HT1080 (cell line): ENCODE measurements around the gene COX5A. TPM values are rescaled to one million over a fixed set of nuclear protein-coding genes. Genes with fewer than 3 reads are reported as not detected.

Experiments
- DNase-seq: peaks from one replicate; pipeline ENCODE4 v3.0.0-alpha.2; 2015; ENCODE audit warnings: low read depth
- small RNA-seq: library from RNA; depleted of rRNA; stranded (forward); fragments of <200 nt; gene quantifications from one replicate; pipeline ENCODE3, GENCODE V24; 2014
- total RNA-seq: library from RNA; depleted of rRNA; stranded (reverse); fragments of >200 nt; shearing (Covaris generic); gene quantifications from 2 replicates; pipeline ENCODE4 v1.2.3, GENCODE V29; 2014; rRNA removed

Gene COX5A
- total RNA-seq, 1 experiment from 2014 or later: 162 TPM

GRCh38 chr15:74873036-74873755 lies 64.7 kb downstream of the COX5A start, which contains the start of gene SCAMP2:
TSS of gene SCAMP2 (minus strand) at chr15:74873365. CDS start at chr15:74873255, 110 bp downstream.
- peak; percentile 90 for DNase-seq

DNA sequence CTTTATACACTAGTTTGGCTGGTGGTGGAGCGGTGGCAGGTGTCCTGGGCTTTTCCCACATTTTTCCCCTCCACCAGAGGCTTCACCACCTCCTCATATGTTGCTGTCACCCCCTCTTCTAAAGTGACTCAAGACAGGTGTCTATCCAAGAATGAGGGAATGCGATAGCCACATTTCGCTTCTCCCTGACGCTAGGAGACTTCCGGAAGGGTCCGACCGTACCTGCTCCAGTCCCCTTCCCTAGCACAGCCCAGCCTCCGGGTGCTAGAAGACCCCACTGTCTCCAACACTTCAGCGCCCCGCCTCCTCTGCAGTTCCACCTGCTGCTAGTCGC lies 65.2 kb downstream of the COX5A start:
- no peak for DNase-seq

- DNase-seq: no peak
Observed at GRCh38 chr15:74870436-74871215, 67.2 kb downstream of the COX5A start.

Small RNAs within 50 kb of the gene (small RNA-seq; reads per million reads assigned to genes)
- gene RF00019: not detected

Other genes starting within 250 kb of the COX5A start
- gene EDC3, start 242.0 kb downstream of the COX5A start, total RNA-seq: 7.0 and 16.7 TPM in 2 replicates
- 1.3 and 2.5 TPM in 2 replicates for gene CYP1A1, start 212.5 kb downstream of the COX5A start, total RNA-seq
- not detected in 2 replicates for gene CYP1A2, start 189.2 kb downstream of the COX5A start, total RNA-seq
- gene CSK, start 156.0 kb downstream of the COX5A start, total RNA-seq: 39.3 and 50.7 TPM in 2 replicates
- 0.05 TPM in 1 of 2 replicates, not detected in the other for gene LMAN1L, start 125.2 kb downstream of the COX5A start, total RNA-seq
- 0.10 and 0.26 TPM in 2 replicates for gene CPLX3, start 111.4 kb downstream of the COX5A start, total RNA-seq
- 44.0 and 47.1 TPM in 2 replicates for gene ULK3, start 94.9 kb downstream of the COX5A start, total RNA-seq
- 17.1 and 32.1 TPM in 2 replicates for gene SCAMP2, start 64.7 kb downstream of the COX5A start, total RNA-seq
- 50.6 and 61.3 TPM in 2 replicates for gene MPI, start 48.0 kb downstream of the COX5A start, total RNA-seq
- 20.4 and 27.4 TPM in 2 replicates for gene FAM219B, start 31.2 kb downstream of the COX5A start, total RNA-seq
- 0.20 and 0.58 TPM in 2 replicates for gene RPP25, start 18.7 kb upstream of the COX5A start, total RNA-seq
- 0.90 and 1.8 TPM in 2 replicates for gene SCAMP5, start 57.5 kb upstream of the COX5A start, total RNA-seq
- gene PPCDC, start 85.5 kb upstream of the COX5A start, total RNA-seq: 13.4 and 15.8 TPM in 2 replicates